ENCODE measurements around the gene ZNF438. TPM values are rescaled to one million over a fixed set of nuclear protein-coding genes. Genes with fewer than 3 reads are reported as not detected.

The ZNF438 gene
- total and polyA plus RNA-seq, 9 donors, result 6.2 to 12.7 (median 7.1) TPM

- H3K9me3 ChIP-seq, result no peaks in the 10 kb centered on the region
- no peak for DNase-seq
- no peaks in the 10 kb centered on the region for H3K36me3 ChIP-seq
- no peak overlapping the region for H3K27ac ChIP-seq
- no peaks in the 10 kb centered on the region for H3K27me3 ChIP-seq
- H3K4me1 ChIP-seq (ENCODE audit: insufficient read depth), result peaks cover 2% of the 10 kb centered on the region
- no peak overlapping the region for H3K4me3 ChIP-seq
- 77 to 92% (median 85%) methylated on average over 1 of the region's 1 CpG for WGBS, 3 donors
- intact Hi-C loops (cut with DNase I), result loop anchor here in 1 of 4 donors (5.0 kb wide), 1 partner anchor 469 kb away; no protein-coding TSS in a partner anchor
- TF ChIP-seq CTCF (IDR thresholded peaks at IDR 0.05), result no peak
- TF ChIP-seq POLR2A (IDR thresholded peaks at IDR 0.05), result no peak
- TF ChIP-seq EP300 (IDR thresholded peaks at IDR 0.05), result no peak
These were observed 163.1 kb downstream of the ZNF438 start for GRCh38 chr10:30868611-30869010.

- Histone ChIP-seq H3K4me1 (ENCODE audit: insufficient read depth) (peaks cover 7% of the 10 kb centered on the region), H3K27me3 (no peaks in the 10 kb centered on the region), H3K36me3 (no peaks in the 10 kb centered on the region), H3K9me3 (no peaks in the 10 kb centered on the region), H3K27ac (no peak overlapping the region), H3K4me3 (no peak overlapping the region)
- WGBS, 3 donors, result 83 to 87% (median 85%) methylated on average over 2 of the region's 2 CpGs
- intact Hi-C loops (cut with DNase I), result loop anchor here in 1 of 4 donors (5.0 kb wide), 1 partner anchor 470 kb away; no protein-coding TSS in a partner anchor
- DNase-seq, result no peak
- TF ChIP-seq CTCF (IDR thresholded peaks at IDR 0.05), result no peak
- no peak for TF ChIP-seq EP300 (IDR thresholded peaks at IDR 0.05)
- no peak for TF ChIP-seq POLR2A (IDR thresholded peaks at IDR 0.05)
These were observed 164.8 kb downstream of the ZNF438 start for GRCh38 chr10:30866896-30867295.

- Histone ChIP-seq H3K27ac (no peak overlapping the region), H3K9me3 (no peaks in the 10 kb centered on the region), H3K4me1 (ENCODE audit: insufficient read depth) (peaks cover 7% of the 10 kb centered on the region), H3K4me3 (no peak overlapping the region), H3K27me3 (no peaks in the 10 kb centered on the region), H3K36me3 (no peaks in the 10 kb centered on the region)
- intact Hi-C loops (cut with DNase I), result loop anchor here in 1 of 4 donors (5.0 kb wide), 1 partner anchor 472 kb away; no protein-coding TSS in a partner anchor
- 58 to 64% (median 60%) methylated on average over 7 of the region's 7 CpGs for WGBS, 3 donors
- TF ChIP-seq EP300 (IDR thresholded peaks at IDR 0.05), result no peak
- no peak for TF ChIP-seq CTCF (IDR thresholded peaks at IDR 0.05)
- TF ChIP-seq POLR2A (IDR thresholded peaks at IDR 0.05), result no peak
- DNase-seq, result no peak
These were observed 166.3 kb downstream of the ZNF438 start for GRCh38 chr10:30865141-30865926.

- DNase-seq, result no peak
- no peak overlapping the region for H3K27ac ChIP-seq
- no peaks in the 10 kb centered on the region for H3K27me3 ChIP-seq
- no peak overlapping the region for H3K4me3 ChIP-seq
- TF ChIP-seq EP300 (IDR thresholded peaks at IDR 0.05) (no peak), CTCF (IDR thresholded peaks at IDR 0.05) (no peak), POLR2A (IDR thresholded peaks at IDR 0.05) (no peak)
- 92 to 95% (median 94%) methylated on average over 9 of the region's 9 CpGs for WGBS, 3 donors
- peaks cover 7% of the 10 kb centered on the region for H3K4me1 ChIP-seq (ENCODE audit: insufficient read depth)
- H3K9me3 ChIP-seq, result no peaks in the 10 kb centered on the region
- H3K36me3 ChIP-seq, result no peaks in the 10 kb centered on the region
- intact Hi-C loops (cut with DNase I), result loop anchor here in 1 of 4 donors (5.0 kb wide), 1 partner anchor 46 kb away; no protein-coding TSS in a partner anchor
These were observed 168.0 kb downstream of the ZNF438 start for GRCh38 chr10:30863516-30864210.
